ENCODE results near the gene RCBTB1.

The RCBTB1 gene

GRCh38 chr13:49553888-49554287 is 31.5 kb downstream of the RCBTB1 start:
- no peak for DNase-seq

- DNase-seq, result no peak
Observed at GRCh38 chr13:49550942-49551644, 34.3 kb downstream of the RCBTB1 start.

GRCh38 chr13:49549289-49549688 is 36.1 kb downstream of the RCBTB1 start:
- no peak for DNase-seq

- DNase-seq, result no peak
Observed at GRCh38 chr13:49546561-49546960, 38.8 kb downstream of the RCBTB1 start.

GRCh38 chr13:49545661-49546060 is 39.7 kb downstream of the RCBTB1 start:
- DNase-seq, result no peak

- no peak for DNase-seq
Observed at GRCh38 chr13:49543656-49544055, 41.7 kb downstream of the RCBTB1 start.

- no peak for DNase-seq
Observed at GRCh38 chr13:49540552-49540951, 44.8 kb downstream of the RCBTB1 start.

- DNase-seq, result no peak
Observed at GRCh38 chr13:49539746-49540145, 45.6 kb downstream of the RCBTB1 start.

GRCh38 chr13:49539313-49539712 is 46.0 kb downstream of the RCBTB1 start:
- DNase-seq, result no peak

GRCh38 chr13:49538404-49538803 is 47.0 kb downstream of the RCBTB1 start:
- no peak for DNase-seq

- DNase-seq, result no peak
Observed at GRCh38 chr13:49536144-49536873, 49.0 kb downstream of the RCBTB1 start.

- DNase-seq, result no peak
Observed at GRCh38 chr13:49533591-49534269, 51.6 kb downstream of the RCBTB1 start.

GRCh38 chr13:49533011-49533410 is 52.3 kb downstream of the RCBTB1 start:
- no peak for DNase-seq

- no peak for DNase-seq
Observed at GRCh38 chr13:49532593-49532992, 52.8 kb downstream of the RCBTB1 start.

- DNase-seq, result no peak
Observed at GRCh38 chr13:49530457-49530856, 54.9 kb downstream of the RCBTB1 start.

- no peak for DNase-seq
Observed at GRCh38 chr13:49528161-49528560, 57.2 kb downstream of the RCBTB1 start.

- DNase-seq, result no peak
Observed at GRCh38 chr13:49527123-49527522, 58.2 kb downstream of the RCBTB1 start.

GRCh38 chr13:49524740-49525501 is 60.4 kb downstream of the RCBTB1 start:
- DNase-seq, result no peak

- no peak for DNase-seq
Observed at GRCh38 chr13:49521224-49521623, 64.1 kb downstream of the RCBTB1 start.

- no peak for DNase-seq
Observed at GRCh38 chr13:49517461-49517860, 67.9 kb downstream of the RCBTB1 start.

- no peak for DNase-seq
Observed at GRCh38 chr13:49516467-49516866, 68.9 kb downstream of the RCBTB1 start.

GRCh38 chr13:49512578-49512977 is 72.8 kb downstream of the RCBTB1 start:
- DNase-seq, result no peak

GRCh38 chr13:49503951-49504350 is 81.4 kb downstream of the RCBTB1 start:
- DNase-seq, result no peak
